AG04450 (cell line): Measurements from ENCODE around the gene PDXP. TPM values are rescaled to one million over a fixed set of nuclear protein-coding genes. Genes with fewer than 3 reads are reported as not detected.
"Not testable (repeated sequence)": the region's sequence is repeated elsewhere in the genome, so short reads cannot be mapped to it uniquely, and the experiment has no call there.

Experiments
- CTCF ChIA-PET: fragments of 300-600, 350-600 bp; formaldehyde crosslinking; extraction: SDS; loops from one replicate; lab custom pipeline; 2022; ENCODE audit warnings: antibody characterized with exemption, inconsistent platforms; lab: Charles Lee
- POLR2A ChIA-PET: fragments of 350-600 bp; formaldehyde crosslinking; extraction: SDS; loops from one replicate; lab custom pipeline; 2021; ENCODE audit warnings: antibody characterized with exemption, inconsistent platforms; lab: Yijun Ruan, JAX
- DNase-seq: peaks from one replicate; pipeline ENCODE4 v3.0.0-alpha.2; 2011; ENCODE audit warnings: low read depth, low spot score
- H3K27ac ChIP-seq: one replicate; pipeline ENCODE4 v1.5.1; 2012; ENCODE audit warnings: low read depth, low read length, control low read depth
- H3K27me3 ChIP-seq: one replicate; pipeline ENCODE4 v1.6.0; 2012; ENCODE audit warnings: low read length; ENCODE audit not compliant: control insufficient read depth, insufficient read depth
- H3K4me3 ChIP-seq: 2 replicates; pipeline ENCODE4 v1.5.1; 2011; ENCODE audit warnings: mild to moderate bottlenecking, low read depth, low read length, control low read depth
- H3K9me3 ChIP-seq: 2 replicates; pipeline ENCODE4 v1.5.1; 2012; ENCODE audit warnings: low read length; ENCODE audit not compliant: control insufficient read depth, insufficient read depth
- CTCF ChIP-seq: IDR thresholded peaks from 2 replicates; pipeline ENCODE4 v1.5.1; 2011; ENCODE audit warnings: low read depth, low read length, control low read depth, inconsistent platforms
- polyA plus RNA-seq: library from polyadenylated mRNA; depleted of rRNA; stranded (reverse); fragments of >200 nt; gene quantifications from 2 replicates; pipeline ENCODE4 v1.2.3, GENCODE V29; 2011

The PDXP gene
- polyA plus RNA-seq, 1 experiment = 11.7 TPM

GRCh38 chr22:37654563-37655251, 3.8 kb upstream of the PDXP start:
- H3K27ac ChIP-seq = no peak overlapping the region
- no peaks in the 10 kb centered on the region; the same call in 1 of the 2 replicates for H3K9me3 ChIP-seq
- no peak for DNase-seq
- ChIA-PET POLR2A (interaction anchor here (1.4 kb wide), 1 partner anchor 11 kb away, joined by 3 read pairs; no protein-coding TSS in a partner anchor), CTCF (interaction anchor here (1.5 kb wide), 1 partner anchor 11 kb away, joined by 8 read pairs; no protein-coding TSS in a partner anchor)
- no peak for TF ChIP-seq CTCF
- no peak overlapping the region for H3K4me3 ChIP-seq
- H3K27me3 ChIP-seq = no peaks in the 10 kb centered on the region

GRCh38 chr22:37655252-37655563, 3.3 kb upstream of the PDXP start:
- H3K4me3 ChIP-seq = no peak overlapping the region
- ChIA-PET POLR2A (interaction anchor here (1.4 kb wide), 1 partner anchor 12 kb away, joined by 3 read pairs; no protein-coding TSS in a partner anchor), CTCF (interaction anchor here (1.5 kb wide), 1 partner anchor 11 kb away, joined by 8 read pairs; no protein-coding TSS in a partner anchor)
- DNase-seq = no peak
- no peaks in the 10 kb centered on the region; the same call in 1 of the 2 replicates for H3K9me3 ChIP-seq
- no peak for TF ChIP-seq CTCF
- H3K27me3 ChIP-seq = no peaks in the 10 kb centered on the region
- no peak overlapping the region for H3K27ac ChIP-seq

GRCh38 chr22:37656583-37656982, 1.9 kb upstream of the PDXP start:
- not testable (repeated sequence) for H3K4me3 ChIP-seq, DNase-seq, H3K9me3 ChIP-seq, H3K27me3 ChIP-seq, H3K27ac ChIP-seq
- ChIA-PET POLR2A (interaction anchor here (3.9 kb wide), 1 partner anchor 19 kb away, joined by 46 read pairs; the partner anchor contains the start of gene LGALS1), CTCF (interaction anchor here (0.6 to 3.4 kb wide), 4 partner anchors 13 to 182 kb away, joined by 3 to 54 read pairs (median 6); no protein-coding TSS in a partner anchor)

DNA sequence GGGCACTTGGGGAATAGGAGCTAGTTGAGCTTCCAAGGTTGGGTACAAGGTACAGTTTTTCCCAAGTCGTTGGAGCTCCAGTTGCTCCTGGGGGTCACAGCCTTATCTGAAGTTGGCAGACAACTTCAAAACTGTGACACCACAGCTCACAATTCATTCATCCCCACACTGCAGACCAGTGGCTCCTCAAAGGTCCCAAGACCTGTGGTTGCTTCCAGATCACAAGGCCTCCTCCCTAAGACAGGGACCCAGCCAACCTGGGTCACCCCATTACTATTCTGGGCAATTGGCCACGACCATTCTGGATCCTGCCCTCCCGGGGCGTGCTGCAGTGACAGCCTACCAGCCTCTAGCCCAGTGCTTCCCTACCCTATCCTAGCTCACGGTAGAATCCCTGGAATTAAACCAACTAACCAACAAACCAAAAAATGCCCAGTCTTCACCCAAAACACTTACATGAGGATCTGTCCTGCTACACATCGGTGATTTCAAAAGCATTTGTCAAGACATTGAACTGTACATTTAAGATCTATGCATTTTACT, 862 bp upstream of the PDXP start:
- ChIA-PET POLR2A (interaction anchor here (0.8 to 3.9 kb wide), 15 partner anchors 10 to 112 kb away, joined by 3 to 46 read pairs (median 5); partner anchors contain the start of genes GGA1, LGALS1 and NOL12), CTCF (interaction anchor here (0.9 to 3.4 kb wide), 8 partner anchors 13 to 96 kb away, joined by 3 to 54 read pairs (median 4); no protein-coding TSS in a partner anchor)
- no peak for DNase-seq
- Histone ChIP-seq H3K27ac (peak overlapping the region; percentile 85), H3K9me3 (no peaks in the 10 kb centered on the region), H3K4me3 (peak overlapping the region; percentile 71), H3K27me3 (no peaks in the 10 kb centered on the region)
- no peak for TF ChIP-seq CTCF

GRCh38 chr22:37659066-37659896, 758 bp downstream of the PDXP start:
- no peak overlapping the region for H3K27ac ChIP-seq
- no peak for TF ChIP-seq CTCF
- peak overlapping the region; percentile 78 for H3K4me3 ChIP-seq
- ChIA-PET CTCF (interaction anchor here (0.6 to 3.4 kb wide), 4 partner anchors 9 to 204 kb away, joined by 3 to 54 read pairs (median 4); no protein-coding TSS in a partner anchor), POLR2A (interaction anchor here (1.2 to 3.9 kb wide), 7 partner anchors 10 to 93 kb away, joined by 4 to 46 read pairs (median 10); partner anchors contain the start of genes GGA1 and LGALS1)
- DNase-seq = no peak
- H3K27me3 ChIP-seq = no peaks in the 10 kb centered on the region
- no peaks in the 10 kb centered on the region for H3K9me3 ChIP-seq
